Measurements from ENCODE around the gene EXOC6B. TPM values are rescaled to one million over a fixed set of nuclear protein-coding genes. Genes with fewer than 3 reads are reported as not detected.
A peak's percentile ranks its signal among the peaks of the same experiment; 100 is the strongest.

Gene EXOC6B
- total RNA-seq, 1 experiment from 2014 or later = 33.7 TPM

- CTCF ChIA-PET = no interaction called here
Measured at GRCh38 chr2:72554381-72554780, 271.5 kb downstream of the EXOC6B start.

DNA sequence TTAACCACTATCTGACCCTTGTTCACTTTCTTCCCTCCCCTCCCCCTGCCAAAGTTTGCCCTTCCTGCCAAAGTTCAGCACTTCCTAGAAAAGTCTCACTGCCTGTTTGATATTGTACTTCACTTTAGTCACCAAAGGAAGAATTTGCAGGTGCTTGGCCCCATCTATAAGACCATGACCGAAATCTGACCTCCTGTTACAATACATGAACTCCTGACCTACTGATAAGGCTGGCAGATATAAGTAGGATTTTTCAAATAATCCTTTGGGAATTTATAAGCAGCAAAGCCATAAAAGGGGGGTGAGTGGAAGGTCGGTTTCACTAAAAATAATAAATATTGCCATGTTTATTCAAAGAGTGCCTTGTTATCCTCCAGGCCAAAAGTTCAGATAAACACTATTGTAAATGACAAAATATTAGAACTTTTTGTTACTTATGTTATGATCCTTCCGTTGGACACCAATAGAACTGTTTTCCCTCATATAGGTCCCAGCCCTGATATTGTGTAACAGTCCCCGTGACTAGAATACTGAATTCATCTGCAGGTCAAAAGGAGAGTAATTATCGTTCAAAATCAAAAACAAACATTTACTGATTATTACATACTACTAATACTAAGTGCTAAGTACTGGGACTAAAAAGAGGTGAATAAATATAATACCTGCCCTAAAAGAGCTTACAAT is 277.6 kb downstream of the EXOC6B start:
- no peaks in the 10 kb centered on the region for H3K27me3 Mint-ChIP-seq (ENCODE audit: low read depth)
- ChIA-PET CTCF (interaction anchor here (0.6 kb wide), 1 partner anchor 135 kb away, joined by 3 read pairs; no protein-coding TSS in a partner anchor), POLR2A (no interaction called here)
- no peak overlapping the region for H3K27ac Mint-ChIP-seq
- H3K9me3 Mint-ChIP-seq = no peaks in the 10 kb centered on the region
- H3K4me3 Mint-ChIP-seq = no peak overlapping the region
- ATAC-seq = no peak
- DNase-seq (ENCODE audit: low spot score) = no peak
- no peaks in the 10 kb centered on the region for H3K4me1 Mint-ChIP-seq
- H3K36me3 Mint-ChIP-seq = no peaks in the 10 kb centered on the region
- TF ChIP-seq ZNF671 (CRISPR knock-in tag; IDR thresholded peaks at IDR 0.05) (no peak), FOXP1 (CRISPR knock-in tag; IDR thresholded peaks at IDR 0.05; ENCODE audit: borderline replicate concordance) (no peak), ATF1 (CRISPR knock-in tag; IDR thresholded peaks at IDR 0.05) (no peak), SOX15 (CRISPR knock-in tag; IDR thresholded peaks at IDR 0.05) (no peak), JAZF1 (CRISPR knock-in tag; IDR thresholded peaks at IDR 0.05) (no peak)

More at GRCh38 chr2:72554381-72554780, 271.5 kb downstream of the EXOC6B start:
- POLR2A ChIA-PET = no interaction called here
- no peaks in the 10 kb centered on the region for H3K4me1 Mint-ChIP-seq
- H3K9me3 Mint-ChIP-seq = peaks cover 14% of the 10 kb centered on the region
- H3K4me3 Mint-ChIP-seq = no peak overlapping the region
- no peak for TF ChIP-seq ZNF317 (CRISPR knock-in tag; IDR thresholded peaks at IDR 0.05; ENCODE audit: borderline replicate concordance, low read depth)
- H3K27me3 Mint-ChIP-seq (ENCODE audit: low read depth) = no peaks in the 10 kb centered on the region
- no peak for DNase-seq (ENCODE audit: low spot score)
- peak overlapping the region; percentile 34; the same call in 1 of the 2 replicates for H3K27ac Mint-ChIP-seq
- H3K36me3 Mint-ChIP-seq = peaks cover 11% of the 10 kb centered on the region
- ATAC-seq = no peak

DNA sequence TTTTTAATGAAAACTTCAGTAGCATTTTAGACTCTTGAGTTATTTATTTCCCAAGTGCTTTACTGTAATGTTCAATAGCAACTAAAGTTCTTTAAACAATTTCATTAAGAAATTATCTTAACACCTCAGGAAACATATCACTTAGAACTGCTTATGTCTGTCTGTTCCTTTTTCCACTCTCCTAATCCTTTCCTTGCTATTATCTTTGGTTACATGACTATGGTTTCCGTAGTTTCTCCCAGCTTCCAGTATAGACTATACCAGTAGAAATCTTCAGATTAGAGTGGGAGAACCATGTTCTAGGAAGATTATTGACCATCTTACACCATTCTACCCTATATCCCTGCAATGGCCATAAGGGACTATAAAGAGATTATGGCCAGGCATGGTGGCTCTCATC is 280.0 kb downstream of the EXOC6B start:
- H3K27me3 Mint-ChIP-seq (ENCODE audit: low read depth) = no peaks in the 10 kb centered on the region
- H3K9me3 Mint-ChIP-seq = no peaks in the 10 kb centered on the region
- CTCF ChIA-PET = no interaction called here
- no peak overlapping the region for H3K27ac Mint-ChIP-seq
- ATAC-seq = no peak
- no peaks in the 10 kb centered on the region for H3K36me3 Mint-ChIP-seq
- POLR2A ChIA-PET = no interaction called here
- TF ChIP-seq, protein P1, sequence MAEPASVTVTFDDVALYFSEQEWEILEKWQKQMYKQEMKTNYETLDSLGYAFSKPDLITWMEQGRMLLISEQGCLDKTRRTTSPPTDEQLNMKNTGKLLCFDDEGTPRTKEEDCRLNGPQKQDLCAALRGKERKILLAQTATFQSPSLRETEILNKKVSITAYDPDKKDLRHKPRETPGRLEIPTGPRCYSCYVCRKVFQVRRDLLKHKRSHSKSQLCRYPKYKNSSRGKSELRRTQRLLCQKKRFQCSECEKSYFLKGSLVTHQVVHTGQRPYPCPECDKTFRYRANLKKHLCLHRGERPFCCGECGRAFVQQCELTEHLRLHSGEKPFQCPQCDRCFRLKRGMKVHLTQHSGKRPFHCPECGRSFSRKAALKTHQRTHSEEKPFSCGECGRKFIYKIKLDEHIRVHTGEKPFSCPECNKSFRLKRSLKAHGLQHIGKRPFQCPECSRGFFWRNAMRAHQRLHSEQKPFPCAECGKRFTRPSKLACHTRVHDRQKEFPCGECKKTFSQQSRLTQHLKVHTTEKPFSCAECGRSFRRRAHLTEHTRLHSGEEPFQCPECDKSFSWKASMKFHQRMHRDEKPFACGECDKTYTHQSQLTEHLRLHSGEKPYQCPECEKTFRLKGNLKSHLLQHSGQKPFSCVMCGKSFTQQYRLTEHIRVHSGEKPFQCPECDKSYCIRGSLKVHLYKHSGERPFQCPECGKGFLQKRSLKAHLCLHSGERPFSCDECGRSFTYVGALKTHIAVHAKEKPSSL (CRISPR knock-in tag; conservative IDR thresholded peaks at IDR 0.05) = no peak
- TF ChIP-seq RELA (CRISPR knock-in tag; IDR thresholded peaks at IDR 0.05; ENCODE audit: borderline replicate concordance) (no peak), JAZF1 (CRISPR knock-in tag; IDR thresholded peaks at IDR 0.05) (no peak), OVOL2 (CRISPR knock-in tag; IDR thresholded peaks at IDR 0.05; ENCODE audit: borderline replicate concordance) (no peak), EMX1 (CRISPR knock-in tag; IDR thresholded peaks at IDR 0.05) (no peak), ZNF423 (CRISPR knock-in tag; IDR thresholded peaks at IDR 0.05) (no peak), FOXP1 (CRISPR knock-in tag; IDR thresholded peaks at IDR 0.05; ENCODE audit: borderline replicate concordance) (no peak), CREB1 (CRISPR knock-in tag; IDR thresholded peaks at IDR 0.05) (no peak), ZNF219 (CRISPR knock-in tag; IDR thresholded peaks at IDR 0.05; ENCODE audit: borderline replicate concordance) (no peak), ZNF121 (CRISPR knock-in tag; IDR thresholded peaks at IDR 0.05) (no peak)
- TF ChIP-seq, protein P2, sequence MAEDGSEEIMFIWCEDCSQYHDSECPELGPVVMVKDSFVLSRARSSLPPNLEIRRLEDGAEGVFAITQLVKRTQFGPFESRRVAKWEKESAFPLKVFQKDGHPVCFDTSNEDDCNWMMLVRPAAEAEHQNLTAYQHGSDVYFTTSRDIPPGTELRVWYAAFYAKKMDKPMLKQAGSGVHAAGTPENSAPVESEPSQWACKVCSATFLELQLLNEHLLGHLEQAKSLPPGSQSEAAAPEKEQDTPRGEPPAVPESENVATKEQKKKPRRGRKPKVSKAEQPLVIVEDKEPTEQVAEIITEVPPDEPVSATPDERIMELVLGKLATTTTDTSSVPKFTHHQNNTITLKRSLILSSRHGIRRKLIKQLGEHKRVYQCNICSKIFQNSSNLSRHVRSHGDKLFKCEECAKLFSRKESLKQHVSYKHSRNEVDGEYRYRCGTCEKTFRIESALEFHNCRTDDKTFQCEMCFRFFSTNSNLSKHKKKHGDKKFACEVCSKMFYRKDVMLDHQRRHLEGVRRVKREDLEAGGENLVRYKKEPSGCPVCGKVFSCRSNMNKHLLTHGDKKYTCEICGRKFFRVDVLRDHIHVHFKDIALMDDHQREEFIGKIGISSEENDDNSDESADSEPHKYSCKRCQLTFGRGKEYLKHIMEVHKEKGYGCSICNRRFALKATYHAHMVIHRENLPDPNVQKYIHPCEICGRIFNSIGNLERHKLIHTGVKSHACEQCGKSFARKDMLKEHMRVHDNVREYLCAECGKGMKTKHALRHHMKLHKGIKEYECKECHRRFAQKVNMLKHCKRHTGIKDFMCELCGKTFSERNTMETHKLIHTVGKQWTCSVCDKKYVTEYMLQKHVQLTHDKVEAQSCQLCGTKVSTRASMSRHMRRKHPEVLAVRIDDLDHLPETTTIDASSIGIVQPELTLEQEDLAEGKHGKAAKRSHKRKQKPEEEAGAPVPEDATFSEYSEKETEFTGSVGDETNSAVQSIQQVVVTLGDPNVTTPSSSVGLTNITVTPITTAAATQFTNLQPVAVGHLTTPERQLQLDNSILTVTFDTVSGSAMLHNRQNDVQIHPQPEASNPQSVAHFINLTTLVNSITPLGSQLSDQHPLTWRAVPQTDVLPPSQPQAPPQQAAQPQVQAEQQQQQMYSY (CRISPR knock-in tag; IDR thresholded peaks at IDR 0.05) = no peak
- TF ChIP-seq, protein P3, sequence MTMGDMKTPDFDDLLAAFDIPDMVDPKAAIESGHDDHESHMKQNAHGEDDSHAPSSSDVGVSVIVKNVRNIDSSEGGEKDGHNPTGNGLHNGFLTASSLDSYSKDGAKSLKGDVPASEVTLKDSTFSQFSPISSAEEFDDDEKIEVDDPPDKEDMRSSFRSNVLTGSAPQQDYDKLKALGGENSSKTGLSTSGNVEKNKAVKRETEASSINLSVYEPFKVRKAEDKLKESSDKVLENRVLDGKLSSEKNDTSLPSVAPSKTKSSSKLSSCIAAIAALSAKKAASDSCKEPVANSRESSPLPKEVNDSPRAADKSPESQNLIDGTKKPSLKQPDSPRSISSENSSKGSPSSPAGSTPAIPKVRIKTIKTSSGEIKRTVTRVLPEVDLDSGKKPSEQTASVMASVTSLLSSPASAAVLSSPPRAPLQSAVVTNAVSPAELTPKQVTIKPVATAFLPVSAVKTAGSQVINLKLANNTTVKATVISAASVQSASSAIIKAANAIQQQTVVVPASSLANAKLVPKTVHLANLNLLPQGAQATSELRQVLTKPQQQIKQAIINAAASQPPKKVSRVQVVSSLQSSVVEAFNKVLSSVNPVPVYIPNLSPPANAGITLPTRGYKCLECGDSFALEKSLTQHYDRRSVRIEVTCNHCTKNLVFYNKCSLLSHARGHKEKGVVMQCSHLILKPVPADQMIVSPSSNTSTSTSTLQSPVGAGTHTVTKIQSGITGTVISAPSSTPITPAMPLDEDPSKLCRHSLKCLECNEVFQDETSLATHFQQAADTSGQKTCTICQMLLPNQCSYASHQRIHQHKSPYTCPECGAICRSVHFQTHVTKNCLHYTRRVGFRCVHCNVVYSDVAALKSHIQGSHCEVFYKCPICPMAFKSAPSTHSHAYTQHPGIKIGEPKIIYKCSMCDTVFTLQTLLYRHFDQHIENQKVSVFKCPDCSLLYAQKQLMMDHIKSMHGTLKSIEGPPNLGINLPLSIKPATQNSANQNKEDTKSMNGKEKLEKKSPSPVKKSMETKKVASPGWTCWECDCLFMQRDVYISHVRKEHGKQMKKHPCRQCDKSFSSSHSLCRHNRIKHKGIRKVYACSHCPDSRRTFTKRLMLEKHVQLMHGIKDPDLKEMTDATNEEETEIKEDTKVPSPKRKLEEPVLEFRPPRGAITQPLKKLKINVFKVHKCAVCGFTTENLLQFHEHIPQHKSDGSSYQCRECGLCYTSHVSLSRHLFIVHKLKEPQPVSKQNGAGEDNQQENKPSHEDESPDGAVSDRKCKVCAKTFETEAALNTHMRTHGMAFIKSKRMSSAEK (CRISPR knock-in tag; IDR thresholded peaks at IDR 0.05; ENCODE audit: borderline replicate concordance) = no peak
- no peaks in the 10 kb centered on the region for H3K4me1 Mint-ChIP-seq
- no peak overlapping the region for H3K4me3 Mint-ChIP-seq
- no peak for DNase-seq (ENCODE audit: low spot score)
